Measurements from ENCODE around the gene TANC1. TPM values are rescaled to one million over a fixed set of nuclear protein-coding genes. Genes with fewer than 3 reads are reported as not detected.

Gene TANC1
- total and polyA plus RNA-seq, 2 of the 4 experiments (the other 2 are of a cell fraction), result 10.2 to 12.9 TPM

- ChIA-PET CTCF (interaction anchor here (0.6 to 1.0 kb wide), 3 partner anchors 11 to 80 kb away, joined by 3 read pairs; no protein-coding TSS in a partner anchor), POLR2A (ENCODE audit: unreplicated experiment) (no interaction called here)
- no peak overlapping the region for H3K23ac ChIP-seq (ENCODE audit: low read depth, low read length)
- no peak overlapping the region for H2AFZ ChIP-seq (replicated peaks; ENCODE audit: low read length, poor library complexity)
- H4K5ac ChIP-seq (ENCODE audit: low read depth, low read length), result no peak overlapping the region
- no peak overlapping the region for H3K4me2 ChIP-seq (ENCODE audit: low read depth, low read length)
- H3K4me1 ChIP-seq (ENCODE audit: control insufficient read depth, insufficient read depth, low read length), result peaks cover 19% of the 10 kb centered on the region
- no peak overlapping the region for H3K4ac ChIP-seq (ENCODE audit: low read depth, low read length)
- H4K20me1 ChIP-seq (ENCODE audit: insufficient read depth, low read length), result no peaks in the 10 kb centered on the region
- H3K9ac ChIP-seq (ENCODE audit: low read depth, low read length), result no peak overlapping the region
- in situ Hi-C loops (cut with MboI; ENCODE audit: low sequenced_read_pairs) (no loop called here), dilution Hi-C loops (cut with HindIII; ENCODE audit: low sequenced_read_pairs, unreplicated experiment) (no loop called here), intact Hi-C loops (cut with micrococcal nuclease) (no loop called here)
- H3K9me3 ChIP-seq (ENCODE audit: control insufficient read depth, insufficient read depth, low read length), result no peaks in the 10 kb centered on the region
- H2BK15ac ChIP-seq (ENCODE audit: low read depth, low read length), result no peak overlapping the region
- H3K36me3 ChIP-seq (ENCODE audit: control insufficient read depth, insufficient read depth, low read length), result peaks cover 22% of the 10 kb centered on the region
- H3K18ac ChIP-seq (ENCODE audit: low read depth, low read length), result no peak overlapping the region
- WGBS, 2 experiments (ENCODE audit: extremely low coverage in 2 of 2, insufficient read length in 1 of 2), result no CpG with 5 or more reads among the region's 5 CpGs
- DNase-seq (no peak), ATAC-seq (ENCODE audit: low read depth) (no peak)
- no peak overlapping the region for H4K91ac ChIP-seq (ENCODE audit: insufficient read depth, low read depth, low read length)
- H3K27ac ChIP-seq (ENCODE audit: insufficient read depth, low read length), result no peak overlapping the region
- peaks cover 16% of the 10 kb centered on the region for H3K9me1 ChIP-seq (ENCODE audit: insufficient read depth, low read length)
- H3K27me3 ChIP-seq (ENCODE audit: control insufficient read depth, insufficient read depth, low read length), result no peaks in the 10 kb centered on the region
- H2BK5ac ChIP-seq (ENCODE audit: low read depth, low read length, poor library complexity, severe bottlenecking), result no peak overlapping the region
- no peak overlapping the region for H2BK120ac ChIP-seq (ENCODE audit: low read depth, low read length)
- peaks cover 10 to 33% of the 10 kb centered on the region in 2 experiments; a peak in 3 of 4 replicates for H3K79me1 ChIP-seq (ENCODE audit: low read depth in 1 of 2, low read length in 2 of 2)
- no peak overlapping the region for H2BK20ac ChIP-seq (ENCODE audit: low read depth, low read length)
- no peak overlapping the region for H4K8ac ChIP-seq (ENCODE audit: low read depth in 2 of 2, low read length in 2 of 2)
- H2AK5ac ChIP-seq (ENCODE audit: low read depth, low read length), result no peak overlapping the region
- H2AK9ac ChIP-seq (replicated peaks; ENCODE audit: low read depth, low read length, poor library complexity), result no peak overlapping the region
- no peak overlapping the region for H3K14ac ChIP-seq (replicated peaks; ENCODE audit: low read depth, low read length)
- H3K56ac ChIP-seq (ENCODE audit: extremely low read depth, insufficient read depth, low read length), result no peak overlapping the region
- no TSS peak for BruUV-seq (replicated peaks)
- no peak overlapping the region for H3K4me3 ChIP-seq (ENCODE audit: insufficient read depth, low read depth, low read length)
- TF ChIP-seq POLR2A (IDR thresholded peaks at IDR 0.05; ENCODE audit: low read depth, low read length) (no peak), MAFK (IDR thresholded peaks at IDR 0.05; ENCODE audit: low read depth, low read length) (no peak), BHLHE40 (IDR thresholded peaks at IDR 0.05; ENCODE audit: low read depth, low read length) (no peak), USF2 (IDR thresholded peaks at IDR 0.05; ENCODE audit: low read depth, low read length) (no peak), NFE2L2 (IDR thresholded peaks at IDR 0.05; ENCODE audit: low read depth, low read length) (no peak), CEBPB (IDR thresholded peaks at IDR 0.05; ENCODE audit: low read depth, low read length) (no peak), RAD21 (IDR thresholded peaks at IDR 0.05; ENCODE audit: low read length) (no peak), MAZ (IDR thresholded peaks at IDR 0.05; ENCODE audit: borderline replicate concordance, low read depth, low read length) (no peak), ELK1 (IDR thresholded peaks at IDR 0.05; ENCODE audit: borderline replicate concordance, low read depth, low read length) (no peak), FOS (IDR thresholded peaks at IDR 0.05; ENCODE audit: low read depth, low read length) (no peak), CTCF (conservative IDR thresholded peaks at IDR 0.05; ENCODE audit: low read depth, low read length) (no peak), CHD1 (IDR thresholded peaks at IDR 0.05; ENCODE audit: low read depth, low read length) (no peak), MXI1 (IDR thresholded peaks at IDR 0.05; ENCODE audit: borderline replicate concordance, low read depth, low read length) (no peak), RFX5 (IDR thresholded peaks at IDR 0.05; ENCODE audit: low read depth, low read length) (no peak), RCOR1 (IDR thresholded peaks at IDR 0.05; ENCODE audit: insufficient replicate concordance, low read length) (no peak)
Measured at GRCh38 chr2:159151198-159152127, 183.0 kb downstream of the TANC1 start.

Data from IMR-90 (cell line).